Measurements from ENCODE around the gene YTHDF1. TPM values are rescaled to one million over a fixed set of nuclear protein-coding genes. Genes with fewer than 3 reads are reported as not detected.
A peak's percentile ranks its signal among the peaks of the same experiment; 100 is the strongest.

Gene YTHDF1
- polyA plus RNA-seq, 1 donor from 2014 or later: 36.9 TPM

DNA sequence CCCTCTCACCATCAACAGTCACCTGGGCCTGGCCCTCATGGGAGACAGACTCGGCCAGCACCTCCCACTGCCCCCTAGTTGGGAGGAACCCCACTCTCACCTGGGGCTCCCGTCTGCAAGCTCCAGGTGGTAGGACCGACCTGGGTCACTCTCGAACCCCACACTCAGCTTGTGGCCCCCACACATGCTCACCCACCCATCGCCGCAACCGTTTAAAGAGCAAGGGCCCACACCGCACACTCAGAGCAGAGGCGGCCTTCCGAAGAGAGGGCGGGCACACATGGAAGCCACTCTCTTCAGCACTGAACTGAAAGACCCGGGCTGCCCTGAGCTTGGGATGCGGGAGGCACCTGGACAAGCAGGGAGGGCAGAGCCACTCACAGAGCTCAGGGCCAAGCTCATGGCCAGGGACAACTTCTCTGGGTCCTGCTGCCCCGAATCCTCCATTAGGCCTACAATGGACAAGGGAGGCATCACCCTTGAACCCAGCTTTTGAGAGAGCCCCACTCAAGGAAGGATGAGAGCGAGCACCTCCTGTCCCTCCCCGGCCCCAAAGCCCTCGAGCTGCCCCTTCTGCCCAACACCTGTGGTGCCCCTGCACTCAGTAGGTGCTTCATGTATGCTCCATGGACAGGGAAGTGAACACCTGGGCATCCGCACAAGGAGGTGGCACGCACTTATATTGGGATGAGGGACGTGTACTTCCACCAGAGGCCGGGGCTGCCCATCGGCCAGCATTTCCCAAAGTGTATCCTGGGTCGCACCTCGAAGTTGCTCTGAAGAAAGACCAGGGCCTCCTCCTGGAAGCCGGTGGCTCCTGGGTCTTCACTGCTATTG, 50.4 kb downstream of the YTHDF1 start:
- Histone ChIP-seq H3K27ac (ENCODE audit: low read length) (peak overlapping the region; percentile 82), H3K9me2 (ENCODE audit: insufficient read depth, low read length) (no peaks in the 10 kb centered on the region), H3K79me2 (replicated peaks; ENCODE audit: insufficient read depth, low read length) (no peaks in the 10 kb centered on the region), H3K9me3 (ENCODE audit: low read length) (no peaks in the 10 kb centered on the region), H3K9ac (ENCODE audit: low read length) (no peak overlapping the region), H3K4me3 (ENCODE audit: low read length) (no peak overlapping the region), H2AFZ (ENCODE audit: low read depth, low read length) (no peak overlapping the region), H3K36me3 (ENCODE audit: insufficient read depth, low read length) (no peaks in the 10 kb centered on the region), H3K27me3 (ENCODE audit: insufficient read depth, low read depth, low read length) (no peaks in the 10 kb centered on the region), H3F3A (ENCODE audit: insufficient read depth, low read length, poor library complexity, severe bottlenecking) (no peaks in the 10 kb centered on the region), H4K20me1 (ENCODE audit: insufficient read depth) (no peaks in the 10 kb centered on the region), H3K4me2 (ENCODE audit: low read length) (no peak overlapping the region)
- TF ChIP-seq MXI1 (conservative IDR thresholded peaks at IDR 0.05; ENCODE audit: poor library complexity, severe bottlenecking): no peak
- TF ChIP-seq POLR2AphosphoS5 (IDR thresholded peaks at IDR 0.05): no peak
- TF ChIP-seq REST (IDR thresholded peaks at IDR 0.05; ENCODE audit: borderline replicate concordance): no peak

DNA sequence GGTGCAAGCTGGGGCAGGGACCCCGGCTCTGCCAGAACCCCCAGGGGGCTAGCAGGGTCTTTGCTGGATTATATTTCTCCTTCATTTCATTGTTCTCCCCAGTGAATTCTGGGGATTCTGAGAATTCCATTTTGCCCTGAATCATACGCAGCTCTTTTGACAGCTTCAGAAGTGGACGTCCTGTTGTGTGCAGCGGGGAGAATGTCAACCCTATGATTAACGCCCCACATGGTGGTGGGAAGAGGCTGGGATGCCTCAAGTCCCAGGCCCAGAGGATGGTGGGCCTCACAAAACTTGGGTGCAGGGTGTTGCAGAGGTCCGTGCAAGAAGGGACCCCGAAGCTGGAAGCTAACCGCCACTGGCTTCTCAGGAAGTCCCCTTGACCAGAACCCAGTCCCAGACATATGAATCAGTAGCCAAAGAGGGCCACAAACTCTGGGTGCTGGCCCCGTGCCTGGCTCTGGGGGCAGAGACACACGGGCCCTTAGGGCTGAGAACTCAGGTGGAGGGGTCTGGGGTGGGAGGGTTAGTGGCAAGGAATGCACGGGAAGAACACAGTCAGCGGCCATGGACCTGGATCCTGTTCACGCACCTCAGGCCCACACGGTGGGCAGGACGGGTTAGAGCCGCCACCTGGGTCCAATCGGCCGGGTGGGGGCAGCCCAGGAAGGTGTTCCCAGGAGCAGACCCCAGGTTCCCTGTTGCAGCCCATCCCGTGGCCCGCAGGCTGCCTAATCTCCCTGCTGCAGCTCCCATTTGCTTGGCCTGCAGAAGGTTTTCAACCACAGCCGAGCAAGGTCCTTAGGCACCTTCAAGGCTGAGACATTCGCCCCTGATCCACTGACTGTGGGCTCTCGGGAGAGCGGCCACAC, 51.2 kb downstream of the YTHDF1 start:
- H2AFZ ChIP-seq (ENCODE audit: low read depth, low read length): no peak overlapping the region
- no peaks in the 10 kb centered on the region for H4K20me1 ChIP-seq (ENCODE audit: insufficient read depth)
- H3K4me2 ChIP-seq (ENCODE audit: low read length): peak overlapping the region; percentile 10
- no peaks in the 10 kb centered on the region for H3K9me2 ChIP-seq (ENCODE audit: insufficient read depth, low read length)
- TF ChIP-seq SMC3 (conservative IDR thresholded peaks at IDR 0.05; ENCODE audit: poor library complexity) (no peak), EP300 (conservative IDR thresholded peaks at IDR 0.05; ENCODE audit: poor library complexity, severe bottlenecking) (no peak), CTCF (IDR thresholded peaks at IDR 0.05; ENCODE audit: poor library complexity, severe bottlenecking) (no peak), EZH2 (IDR thresholded peaks at IDR 0.05; ENCODE audit: borderline replicate concordance, insufficient read depth, low read length, poor library complexity, severe bottlenecking) (no peak), REST (IDR thresholded peaks at IDR 0.05; ENCODE audit: borderline replicate concordance) (no peak), MXI1 (conservative IDR thresholded peaks at IDR 0.05; ENCODE audit: poor library complexity, severe bottlenecking) (no peak), TAF1 (IDR thresholded peaks at IDR 0.05; ENCODE audit: low read depth) (no peak), POLR2AphosphoS5 (IDR thresholded peaks at IDR 0.05) (no peak), RAD21 (conservative IDR thresholded peaks at IDR 0.05) (no peak)
- no peaks in the 10 kb centered on the region for H3K36me3 ChIP-seq (ENCODE audit: insufficient read depth, low read length)
- peak overlapping the region; percentile 51 for H3K4me3 ChIP-seq (ENCODE audit: low read length)
- H3K27ac ChIP-seq (ENCODE audit: low read length): peak overlapping the region; percentile 82
- H3K27me3 ChIP-seq (ENCODE audit: insufficient read depth, low read depth, low read length): no peaks in the 10 kb centered on the region
- no peaks in the 10 kb centered on the region for H3F3A ChIP-seq (ENCODE audit: insufficient read depth, low read length, poor library complexity, severe bottlenecking)
- H3K9ac ChIP-seq (ENCODE audit: low read length): peak overlapping the region; percentile 56
- H3K9me3 ChIP-seq (ENCODE audit: low read length): no peaks in the 10 kb centered on the region
- no peaks in the 10 kb centered on the region for H3K79me2 ChIP-seq (replicated peaks; ENCODE audit: insufficient read depth, low read length)

Measured in neural cell (in vitro differentiated cells).